ENCODE results near the gene USP32. TPM values are rescaled to one million over a fixed set of nuclear protein-coding genes. Genes with fewer than 3 reads are reported as not detected.

Gene USP32
- total and polyA plus RNA-seq, 2 donors (not counting 3 experiments of a cell fraction or from before 2014, with no cell fraction given), result 15.7 to 52.9 TPM

- POLR2A ChIA-PET, result no interaction called here
- Histone ChIP-seq H3K79me2 (ENCODE audit: control insufficient read depth, insufficient read depth, low read length) (no peaks in the 10 kb centered on the region), H3K9ac (replicated peaks; ENCODE audit: extremely low read depth, insufficient read depth, low read length) (no peak overlapping the region), H3K4me2 (ENCODE audit: insufficient read depth, low read length) (no peak overlapping the region), H3K27ac (ENCODE audit: insufficient read depth, low read depth, low read length) (no peak overlapping the region), H3K27me3 (ENCODE audit: control insufficient read depth in 2 of 2, insufficient read depth in 2 of 2, low read length in 2 of 2) (no peaks in the 10 kb centered on the region), H2AFZ (ENCODE audit: low read depth, low read length) (no peak overlapping the region), H3K4me3 (replicated peaks in 1 of 3; ENCODE audit: insufficient read depth in 1 of 3, low read depth in 1 of 3, low read length in 3 of 3) (no peak overlapping the region), H4K20me1 (replicated peaks; ENCODE audit: control insufficient read depth, extremely low read depth, insufficient read depth, low read length) (no peaks in the 10 kb centered on the region), H3K9me3 (replicated peaks; ENCODE audit: control insufficient read depth, insufficient read depth, low read length) (no peaks in the 10 kb centered on the region), H3K36me3 (ENCODE audit: control insufficient read depth in 2 of 2, extremely low read depth in 1 of 2, insufficient read depth in 2 of 2, low read length in 2 of 2) (peaks cover 3% of the 10 kb centered on the region in 2 experiments), H3K4me1 (ENCODE audit: control insufficient read depth, extremely low read depth, insufficient read depth, low read length) (peaks cover 9% of the 10 kb centered on the region), H3K9me1 (replicated peaks; ENCODE audit: control insufficient read depth, extremely low read depth, insufficient read depth, low read length) (no peaks in the 10 kb centered on the region)
- CTCF ChIA-PET, result interaction anchor here (1.4 kb wide), 1 partner anchor 9 kb away, joined by 4 read pairs; no protein-coding TSS in a partner anchor
- intact Hi-C loops (cut with micrococcal nuclease) (no loop called here), dilution Hi-C loops (cut with MboI; ENCODE audit: extremely low pct_ligation_motif_present, low sequenced_read_pairs) (no loop called here)
- TF ChIP-seq POLR2A (IDR thresholded peaks at IDR 0.05; ENCODE audit: low read depth, low read length) (no peak), JUN (IDR thresholded peaks at IDR 0.05; ENCODE audit: borderline replicate concordance, insufficient read depth, insufficient read length, low read depth) (no peak), GATA2 (IDR thresholded peaks at IDR 0.05; ENCODE audit: insufficient read depth, insufficient read length, low read depth, low read length) (no peak), FOS (IDR thresholded peaks at IDR 0.05; ENCODE audit: borderline replicate concordance, insufficient read depth, low read length) (no peak), MAX (IDR thresholded peaks at IDR 0.05; ENCODE audit: insufficient read depth, insufficient read length) (no peak), EZH2 (IDR thresholded peaks at IDR 0.05; ENCODE audit: borderline replicate concordance, low read depth, low read length, severe bottlenecking) (no peak), POLR2AphosphoS5 (IDR thresholded peaks at IDR 0.05; ENCODE audit: insufficient read depth, low read depth, low read length) (no peak), MYC (IDR thresholded peaks at IDR 0.05; ENCODE audit: low read depth, low read length) (no peak), CTCF (IDR thresholded peaks at IDR 0.05; ENCODE audit: extremely low read depth in 1 of 2, insufficient read depth in 1 of 2, low read depth in 1 of 2, low read length in 2 of 2) (no peak)
- no TSS peak for BruUV-seq (replicated peaks)
- DNase-seq (ENCODE audit: low read depth, low spot score) (no peak), FAIRE-seq (no peak)
Measured at GRCh38 chr17:60258313-60258712, 133.6 kb downstream of the USP32 start.

Measured in endothelial cell of umbilical vein (primary cell).